GM21786 (cell line): ENCODE measurements around the gene FLNA.
A peak's percentile ranks its signal among the peaks of the same experiment; 100 is the strongest.
"Not testable (repeated sequence)": the region's sequence is repeated elsewhere in the genome, so short reads cannot be mapped to it uniquely, and the experiment has no call there.

Source experiments
- ATAC-seq: cut with Tn5 transposase; IDR thresholded peaks from one replicate; pipeline ENCODE4 v1.9.1; 2021; ENCODE audit not compliant: unreplicated experiment

The FLNA gene

GRCh38 chrX:154399527-154400368 lies 25.3 kb upstream of the FLNA start:
- no peak for ATAC-seq

GRCh38 chrX:154398668-154399526 lies 24.5 kb upstream of the FLNA start:
- ATAC-seq = peak; percentile 33

- ATAC-seq = peak; percentile 68
These were observed 23.6 kb upstream of the FLNA start, which contains the start of gene RPL10 for GRCh38 chrX:154397888-154398667. Gene RPL10, plus strand, starts transcription at chrX:154398377. Its CDS starts 143 bp downstream, at chrX:154398520.

GRCh38 chrX:154396973-154397887 lies 22.8 kb upstream of the FLNA start:
- ATAC-seq = peak; percentile 49

GRCh38 chrX:154396363-154396762 lies 21.9 kb upstream of the FLNA start:
- not testable (repeated sequence) for ATAC-seq

- peak; percentile 74 for ATAC-seq
These were observed 15.6 kb upstream of the FLNA start for GRCh38 chrX:154389812-154390747.

GRCh38 chrX:154388649-154389048 lies 14.2 kb upstream of the FLNA start:
- not testable (repeated sequence) for ATAC-seq

GRCh38 chrX:154388094-154388493 lies 13.7 kb upstream of the FLNA start:
- ATAC-seq = peak; percentile 28

GRCh38 chrX:154384284-154384892 lies 10.0 kb upstream of the FLNA start:
- ATAC-seq = no peak

GRCh38 chrX:154383359-154384283 lies 9.2 kb upstream of the FLNA start:
- no peak for ATAC-seq

- no peak for ATAC-seq
These were observed 8.1 kb upstream of the FLNA start for GRCh38 chrX:154382483-154383069.

- no peak for ATAC-seq
These were observed 6.8 kb upstream of the FLNA start for GRCh38 chrX:154381271-154381670.

- ATAC-seq = no peak
These were observed 6.4 kb upstream of the FLNA start for GRCh38 chrX:154380787-154381186.

GRCh38 chrX:154380153-154380552 lies 5.7 kb upstream of the FLNA start:
- no peak for ATAC-seq

GRCh38 chrX:154379569-154379951 lies 5.1 kb upstream of the FLNA start:
- no peak for ATAC-seq

- peak; percentile 78 for ATAC-seq
These were observed 4.5 kb upstream of the FLNA start, which contains the start of gene EMD for GRCh38 chrX:154378799-154379568. Gene EMD, plus strand, starts transcription at chrX:154379295. Its CDS starts 190 bp downstream, at chrX:154379485.
